HCT116 (cell line): ENCODE results near the gene RNPEP. TPM values are rescaled to one million over a fixed set of nuclear protein-coding genes. Genes with fewer than 3 reads are reported as not detected.

ENCODE experiments used
- ATAC-seq: fragments of 200-7000 bp; cut with Tn5 transposase; 2 replicates; pipeline ENCODE4 v1.9.1; 2020; ENCODE audit warnings: mild to moderate bottlenecking, moderate library complexity
- BruUV-seq: library from RNA; stranded (reverse); fragments of 400-500 nt; replicated peaks from 2 replicates; lab custom pipeline; 2021; lab: Mats Ljungman, UMichigan
- CTCF ChIA-PET: fragments of 300-600 bp; sonication (Branson Sonifier 250); formaldehyde crosslinking; loops from one replicate; lab custom pipeline; 2021; ENCODE audit warnings: antibody characterized with exemption; lab: Charles Lee
- POLR2A ChIA-PET: fragments of 300-600, 350-600 bp; sonication (Branson Sonifier 250); formaldehyde crosslinking; loops from one replicate; lab custom pipeline; 2021; ENCODE audit warnings: antibody characterized with exemption; lab: Charles Lee
- RAD21 ChIA-PET, 2 experiments: fragments of 300-600 bp; sonication (Branson Sonifier 250); formaldehyde crosslinking; loops; one replicate each; lab custom pipeline; 2023; ENCODE audit warnings: low total read pairs in 2 of 2; ENCODE audit not compliant: uncharacterized antibody in 2 of 2, unreplicated experiment in 2 of 2, low non-redundant PET in 1 of 2; lab: Charles Lee
- DNase-seq: peaks from one replicate; pipeline ENCODE4 v3.0.0-alpha.2; 2010; ENCODE audit warnings: low read depth, low spot score
- H2AFZ ChIP-seq: fragments of 200-600 bp; shearing (Covaris generic), sonication (generic); 2 replicates; pipeline ENCODE4 v1.6.1; 2017; ENCODE audit warnings: low read depth, mixed run types, mixed read lengths, antibody characterized with exemption, low read length; ENCODE audit not compliant: poor library complexity, severe bottlenecking
- H3K27ac ChIP-seq: 2 replicates; pipeline ENCODE4 v1.5.1; 2012; ENCODE audit warnings: low read depth, low read length
- H3K27me3 ChIP-seq: fragments of 200-600 bp; sonication (generic); 2 replicates; pipeline ENCODE4 v1.6.1; 2016; ENCODE audit warnings: mixed run types, low read length, mixed read lengths; ENCODE audit not compliant: insufficient read depth
- H3K36me3 ChIP-seq, 2 experiments: fragments of 200-500 bp in 1 of 2; fragments of 200-600 bp in 1 of 2; sonication (Bioruptor generic) in 1 of 2; sonication (generic) in 1 of 2; 2 replicates each; pipeline versions ENCODE4 v1.5.1 to v1.6.1; 2014 to 2016; ENCODE audit warnings: low read length in 2 of 2, inconsistent platforms in 1 of 2, mixed read lengths in 1 of 2, mixed run types in 1 of 2; ENCODE audit not compliant: insufficient read depth in 2 of 2, control insufficient read depth in 1 of 2
- H3K4me1 ChIP-seq, 2 experiments: fragments of 200-600 bp in 1 of 2; sonication (generic) in 1 of 2; 2 replicates each; pipeline versions ENCODE4 v1.5.1 to v1.6.1; 2012 to 2017; ENCODE audit warnings: low read length in 2 of 2, inconsistent platforms in 1 of 2, mild to moderate bottlenecking in 1 of 2, mixed read lengths in 1 of 2, mixed run types in 1 of 2, moderate library complexity in 1 of 2; ENCODE audit not compliant: insufficient read depth in 2 of 2, control insufficient read depth in 1 of 2
- H3K4me2 ChIP-seq: fragments of 200-600 bp; sonication (generic); 2 replicates; pipeline ENCODE4 v1.6.1; 2017; ENCODE audit warnings: mixed run types, low read length, mixed read lengths
- H3K4me3 ChIP-seq, 2 experiments: fragments of 200-600 bp in 1 of 2; sonication (generic) in 1 of 2; replicated peaks in 1 of 2; 2 replicates each; pipeline ENCODE4 v1.5.1; 2011 to 2016; ENCODE audit warnings: low read length in 2 of 2, control low read depth in 1 of 2, low read depth in 1 of 2, mild to moderate bottlenecking in 1 of 2, mixed read lengths in 1 of 2, mixed run types in 1 of 2
- H3K79me2 ChIP-seq: fragments of 200-600 bp; sonication (generic); 2 replicates; pipeline ENCODE4 v1.6.1; 2017; ENCODE audit warnings: mild to moderate bottlenecking, mixed run types, low read length, moderate library complexity, mixed read lengths; ENCODE audit not compliant: insufficient read depth
- H3K9ac ChIP-seq: fragments of 200-600 bp; sonication (generic); 2 replicates; pipeline ENCODE4 v1.6.1; 2016; ENCODE audit warnings: low read length, mixed read lengths
- H3K9me2 ChIP-seq: fragments of 200-600 bp; sonication (generic), shearing (Covaris generic); 2 replicates; pipeline ENCODE4 v1.6.1; 2017; ENCODE audit warnings: mixed run types, mild to moderate bottlenecking, moderate library complexity; ENCODE audit not compliant: insufficient read depth
- H3K9me3 ChIP-seq, 2 experiments: fragments of 200-500 bp in 1 of 2; fragments of 200-600 bp in 1 of 2; sonication (Bioruptor generic) in 1 of 2; sonication (generic) in 1 of 2; 2 replicates each; pipeline ENCODE4 v1.6.1; 2014 to 2017; ENCODE audit warnings: low read length in 2 of 2, mixed read lengths in 2 of 2, inconsistent platforms in 1 of 2, low read depth in 1 of 2, mild to moderate bottlenecking in 1 of 2, mixed run types in 1 of 2, moderate library complexity in 1 of 2; ENCODE audit not compliant: control insufficient read depth in 1 of 2, insufficient read depth in 1 of 2
- H4K20me1 ChIP-seq: fragments of 200-600 bp; sonication (generic), shearing (Covaris generic); 2 replicates; pipeline ENCODE4 v1.6.1; 2017; ENCODE audit warnings: mixed run types, mild to moderate bottlenecking, moderate library complexity; ENCODE audit not compliant: insufficient read depth
- CBX3 ChIP-seq: IDR thresholded peaks from 2 replicates; pipeline ENCODE4 v1.6.1; 2012; ENCODE audit warnings: low read depth
- CEBPB ChIP-seq: IDR thresholded peaks from 2 replicates; pipeline ENCODE4 v1.6.1; 2012; ENCODE audit warnings: low read depth
- CTCF ChIP-seq, 3 experiments: fragments of 200-600 bp in 1 of 3; sonication (generic) in 1 of 3; IDR thresholded peaks in 2 of 3; conservative IDR thresholded peaks in 1 of 3; 2 replicates each; pipeline ENCODE4 v1.5.1; 2012 to 2017; ENCODE audit warnings: low read depth in 2 of 3, low read length in 2 of 3, antibody characterized with exemption in 1 of 3, borderline replicate concordance in 1 of 3, control low read depth in 1 of 3, mild to moderate bottlenecking in 1 of 3, mixed read lengths in 1 of 3, mixed run types in 1 of 3, moderate library complexity in 1 of 3; ENCODE audit not compliant: insufficient read depth in 1 of 3
- EGR1 ChIP-seq: IDR thresholded peaks from 2 replicates; pipeline ENCODE4 v1.6.1; 2012; ENCODE audit warnings: low read depth
- ELF1 ChIP-seq: IDR thresholded peaks from 2 replicates; pipeline ENCODE4 v1.6.1; 2012; ENCODE audit warnings: low read depth, borderline replicate concordance
- EZH2 ChIP-seq: fragments of 200-600 bp; sonication (generic); IDR thresholded peaks from 2 replicates; pipeline ENCODE4 v1.6.1; 2017; ENCODE audit warnings: antibody characterized with exemption, mixed run types
- EZH2phosphoT487 ChIP-seq: fragments of 200-600 bp; IDR thresholded peaks from 2 replicates; pipeline ENCODE4 v1.6.1; 2018; ENCODE audit warnings: antibody characterized with exemption, borderline replicate concordance
- FOSL1 ChIP-seq: IDR thresholded peaks from 2 replicates; pipeline ENCODE4 v1.6.1; 2012; ENCODE audit warnings: low read depth
- JUND ChIP-seq: IDR thresholded peaks from 2 replicates; pipeline ENCODE4 v1.6.1; 2012
- MAX ChIP-seq: IDR thresholded peaks from 2 replicates; pipeline ENCODE4 v1.6.1; 2012
- POLR2A ChIP-seq: IDR thresholded peaks from 2 replicates; pipeline ENCODE4 v1.7.0; 2011; ENCODE audit warnings: borderline replicate concordance; ENCODE audit not compliant: insufficient read depth, insufficient read length; ENCODE audit errors: extremely low read depth
- POLR2AphosphoS5 ChIP-seq: IDR thresholded peaks from 2 replicates; pipeline ENCODE4 v1.6.1; 2011; ENCODE audit warnings: mild to moderate bottlenecking, low read depth, low read length, moderate library complexity
- RAD21 ChIP-seq: IDR thresholded peaks from 2 replicates; pipeline ENCODE4 v1.6.1; 2012; ENCODE audit warnings: low read depth, mild to moderate bottlenecking
- SIN3A ChIP-seq: IDR thresholded peaks from 2 replicates; pipeline ENCODE4 v1.6.1; 2012; ENCODE audit warnings: low read depth
- SP1 ChIP-seq: IDR thresholded peaks from 2 replicates; pipeline ENCODE4 v1.6.1; 2012; ENCODE audit warnings: low read depth
- SRF ChIP-seq: IDR thresholded peaks from 2 replicates; pipeline ENCODE4 v1.6.1; 2012; ENCODE audit warnings: low read depth
- ZBTB33 ChIP-seq: IDR thresholded peaks from 2 replicates; pipeline ENCODE4 v1.6.1; 2011; ENCODE audit warnings: mild to moderate bottlenecking, low read length, moderate library complexity; ENCODE audit not compliant: insufficient replicate concordance; ENCODE audit errors: extremely low read depth
- ZNF274 ChIP-seq: fragments of 200-500 bp; sonication (Bioruptor generic); IDR thresholded peaks from 2 replicates; pipeline ENCODE4 v1.6.1; 2014; ENCODE audit warnings: mild to moderate bottlenecking, low read depth, low read length, inconsistent platforms
- intact Hi-C: fragments of 100-400 bp; cut with micrococcal nuclease; formaldehyde crosslinking; loops from 2 replicates; pipeline ENCODE4 v1.10.0; 2022
- total RNA-seq: library from RNA; stranded (reverse); gene quantifications from one replicate; pipeline ENCODE4 v1.2.1, GENCODE V29; 2021; ENCODE audit not compliant: unreplicated experiment
- TF ChIP-seq, protein P1 (sequence below): IDR thresholded peaks from 2 replicates; pipeline ENCODE4 v1.6.1; 2012; ENCODE audit warnings: low read depth

RNPEP gene
- total RNA-seq, 1 experiment from 2014 or later, result 85.9 TPM

- H3K4me2 ChIP-seq, result no peak overlapping the region
- ChIA-PET RAD21 (no interaction called here), CTCF (no interaction called here), POLR2A (no interaction called here)
- no peaks in the 10 kb centered on the region for H3K9me2 ChIP-seq
- intact Hi-C loops, result no loop called here
- ATAC-seq (no peak), DNase-seq (no peak)
- H4K20me1 ChIP-seq, result no peaks in the 10 kb centered on the region
- peaks cover 41 to 51% of the 10 kb centered on the region in 2 experiments for H3K36me3 ChIP-seq
- H3K27me3 ChIP-seq, result no peaks in the 10 kb centered on the region
- no TSS peak for BruUV-seq
- no peak overlapping the region for H2AFZ ChIP-seq
- H3K9me3 ChIP-seq, result no peaks in the 10 kb centered on the region
- no peak overlapping the region for H3K27ac ChIP-seq
- H3K4me1 ChIP-seq, result peaks cover 0 to 3% of the 10 kb centered on the region in 2 experiments; a peak in 1 of 4 replicates
- H3K9ac ChIP-seq, result no peak overlapping the region
- peaks cover 17% of the 10 kb centered on the region for H3K79me2 ChIP-seq
- no peak for TF ChIP-seq ZBTB33
- TF ChIP-seq ELF1, result no peak
- TF ChIP-seq EZH2phosphoT487, result no peak
- no peak for TF ChIP-seq POLR2A
- no peak for TF ChIP-seq EGR1
- no peak for TF ChIP-seq SRF
- no peak for TF ChIP-seq CTCF (IDR thresholded peaks at IDR 0.05 in 2 of 3, conservative IDR thresholded peaks at IDR 0.05 in 1 of 3; ENCODE audit: borderline replicate concordance in 1 of 3, insufficient read depth in 1 of 3, low read depth in 2 of 3, low read length in 2 of 3)
- TF ChIP-seq SIN3A, result no peak
- TF ChIP-seq FOSL1, result no peak
- TF ChIP-seq RAD21, result no peak
- TF ChIP-seq SP1, result no peak
- TF ChIP-seq JUND, result no peak
- no peak for TF ChIP-seq CBX3
- TF ChIP-seq ZNF274, result no peak
- TF ChIP-seq MAX, result no peak
- no peak for TF ChIP-seq POLR2AphosphoS5
- TF ChIP-seq CEBPB, result no peak
- no peak for TF ChIP-seq EZH2
- TF ChIP-seq, protein P1, sequence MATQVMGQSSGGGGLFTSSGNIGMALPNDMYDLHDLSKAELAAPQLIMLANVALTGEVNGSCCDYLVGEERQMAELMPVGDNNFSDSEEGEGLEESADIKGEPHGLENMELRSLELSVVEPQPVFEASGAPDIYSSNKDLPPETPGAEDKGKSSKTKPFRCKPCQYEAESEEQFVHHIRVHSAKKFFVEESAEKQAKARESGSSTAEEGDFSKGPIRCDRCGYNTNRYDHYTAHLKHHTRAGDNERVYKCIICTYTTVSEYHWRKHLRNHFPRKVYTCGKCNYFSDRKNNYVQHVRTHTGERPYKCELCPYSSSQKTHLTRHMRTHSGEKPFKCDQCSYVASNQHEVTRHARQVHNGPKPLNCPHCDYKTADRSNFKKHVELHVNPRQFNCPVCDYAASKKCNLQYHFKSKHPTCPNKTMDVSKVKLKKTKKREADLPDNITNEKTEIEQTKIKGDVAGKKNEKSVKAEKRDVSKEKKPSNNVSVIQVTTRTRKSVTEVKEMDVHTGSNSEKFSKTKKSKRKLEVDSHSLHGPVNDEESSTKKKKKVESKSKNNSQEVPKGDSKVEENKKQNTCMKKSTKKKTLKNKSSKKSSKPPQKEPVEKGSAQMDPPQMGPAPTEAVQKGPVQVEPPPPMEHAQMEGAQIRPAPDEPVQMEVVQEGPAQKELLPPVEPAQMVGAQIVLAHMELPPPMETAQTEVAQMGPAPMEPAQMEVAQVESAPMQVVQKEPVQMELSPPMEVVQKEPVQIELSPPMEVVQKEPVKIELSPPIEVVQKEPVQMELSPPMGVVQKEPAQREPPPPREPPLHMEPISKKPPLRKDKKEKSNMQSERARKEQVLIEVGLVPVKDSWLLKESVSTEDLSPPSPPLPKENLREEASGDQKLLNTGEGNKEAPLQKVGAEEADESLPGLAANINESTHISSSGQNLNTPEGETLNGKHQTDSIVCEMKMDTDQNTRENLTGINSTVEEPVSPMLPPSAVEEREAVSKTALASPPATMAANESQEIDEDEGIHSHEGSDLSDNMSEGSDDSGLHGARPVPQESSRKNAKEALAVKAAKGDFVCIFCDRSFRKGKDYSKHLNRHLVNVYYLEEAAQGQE, result no peak
- H3K4me3 ChIP-seq, result no peak overlapping the region
Measured at GRCh38 chr1:201990427-201990826, 8.0 kb downstream of the RNPEP start.
